Activated T-cell treated with anti-CD3 and anti-CD28 coated beads for 4 hours (primary cell): ENCODE data around the gene NSUN7.
"Not testable (repeated sequence)": the region's sequence is repeated elsewhere in the genome, so short reads cannot be mapped to it uniquely, and the experiment has no call there.

Experiments used
- DNase-seq: peaks from one replicate; pipeline ENCODE4 v3.0.0-alpha.2; 2020

NSUN7 gene

DNA sequence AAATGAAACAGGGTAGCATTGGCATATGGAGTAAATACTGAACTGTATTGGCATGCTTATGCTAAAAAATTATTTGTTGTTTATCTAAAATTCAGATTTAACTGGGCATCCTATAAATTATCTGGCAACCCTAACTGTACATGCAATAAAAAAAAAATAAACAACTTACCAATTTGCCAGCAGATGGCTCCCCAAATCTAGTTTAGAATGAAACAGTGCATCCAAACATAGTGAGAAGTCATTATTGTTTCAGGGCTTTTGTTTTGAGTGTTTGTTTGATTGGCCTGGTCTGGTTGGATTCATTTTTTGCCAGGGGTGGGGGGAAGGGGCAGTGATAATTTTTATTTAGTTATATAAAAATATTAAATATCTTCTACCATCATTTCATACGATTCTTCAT is 12.8 kb upstream of the NSUN7 start:
- DNase-seq, result no peak

- no peak for DNase-seq
These were observed 11.9 kb upstream of the NSUN7 start for GRCh38 chr4:40737879-40738278.

DNA sequence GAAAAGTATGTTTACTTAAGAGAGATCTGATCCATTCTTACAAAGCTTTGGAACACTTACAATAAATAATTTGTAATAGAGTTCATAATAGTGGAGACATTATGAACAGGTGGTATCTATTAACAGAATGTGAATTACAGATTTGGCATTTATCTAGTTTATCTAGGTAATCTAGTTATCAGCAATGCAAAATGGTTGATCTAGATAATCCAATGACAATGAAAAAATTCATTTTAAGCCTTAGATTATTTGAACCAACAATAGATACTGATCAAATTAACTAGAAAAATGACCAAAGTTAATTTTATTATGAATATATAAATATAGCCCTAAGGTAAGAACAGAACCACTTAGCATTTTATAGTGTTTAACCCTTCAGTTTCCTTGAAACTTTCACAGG is 10.4 kb upstream of the NSUN7 start:
- no peak for DNase-seq

GRCh38 chr4:40744218-40744617 is 5.5 kb upstream of the NSUN7 start:
- DNase-seq, result no peak

- no peak for DNase-seq
These were observed 4.3 kb upstream of the NSUN7 start for GRCh38 chr4:40745285-40745984.

DNA sequence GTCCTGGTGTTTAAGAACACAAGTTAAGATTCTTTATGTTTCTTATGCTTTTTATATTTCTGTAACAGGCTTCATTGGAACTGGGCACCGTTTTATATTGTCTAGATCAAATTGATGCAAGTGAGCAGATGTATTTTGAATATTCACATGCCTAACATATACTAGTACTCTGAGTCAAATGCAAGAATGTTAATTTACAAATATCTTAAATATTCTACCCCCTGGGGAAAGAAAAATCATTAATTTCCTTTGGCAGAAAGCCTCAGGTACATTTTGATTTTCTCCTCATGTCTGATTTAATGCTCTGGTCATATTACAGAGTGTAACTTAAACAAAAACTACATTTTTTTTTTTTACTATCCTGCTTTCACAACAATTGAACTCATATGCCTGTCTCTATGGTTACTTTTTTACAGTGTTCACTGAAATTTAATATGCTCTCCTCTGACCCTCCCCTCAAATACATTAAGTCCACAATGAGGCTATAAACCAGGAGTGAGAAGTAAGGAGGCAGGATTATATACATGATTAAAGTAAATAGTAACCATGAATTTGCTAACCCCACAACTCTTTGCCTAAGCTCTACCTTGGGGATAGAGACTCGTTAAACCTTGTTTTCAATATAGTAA is 2.4 kb upstream of the NSUN7 start:
- DNase-seq, result no peak

- no peak for DNase-seq
These were observed 905 bp downstream of the NSUN7 start for GRCh38 chr4:40750461-40751258.

DNA sequence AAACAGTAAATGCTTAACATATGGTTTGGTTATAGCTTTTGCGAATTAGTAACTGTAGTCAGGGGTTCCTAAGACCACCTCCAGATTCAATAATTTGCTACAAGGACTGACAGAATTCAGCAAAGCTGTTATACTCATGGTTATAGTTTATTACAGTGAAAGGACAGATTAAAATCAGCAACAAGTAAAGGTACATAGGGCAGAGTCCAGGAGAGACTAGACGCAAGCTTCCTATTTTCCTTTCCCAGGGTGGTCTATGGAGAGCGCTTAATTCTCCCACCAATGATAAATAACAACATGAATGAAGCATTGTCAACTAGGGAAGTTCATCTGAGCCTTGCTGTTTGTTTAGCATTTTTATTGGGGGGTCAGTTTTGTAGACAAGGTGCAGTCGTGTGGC is 5.9 kb downstream of the NSUN7 start:
- no peak for DNase-seq

- no peak for DNase-seq
These were observed 13.5 kb downstream of the NSUN7 start for GRCh38 chr4:40763228-40763716.

DNA sequence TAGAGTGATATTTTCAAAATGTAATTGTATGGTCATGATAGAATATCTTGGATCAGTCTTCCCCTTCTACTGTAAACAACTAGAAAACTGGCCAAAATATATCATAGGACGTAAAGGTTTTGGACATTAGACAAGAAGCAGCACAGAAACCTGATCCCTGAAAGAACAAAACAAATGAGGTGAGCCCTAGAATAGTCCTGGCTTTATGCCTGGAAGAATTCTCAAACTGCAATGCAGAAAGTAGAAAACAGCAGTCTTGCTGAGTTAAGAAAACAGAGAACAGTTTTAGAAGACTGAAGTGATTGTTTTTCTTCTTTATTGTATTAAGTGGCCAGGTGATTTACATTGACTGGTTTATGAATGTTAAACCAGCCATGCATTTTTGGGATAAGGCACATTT is 19.5 kb downstream of the NSUN7 start:
- no peak for DNase-seq

GRCh38 chr4:40778090-40778489 is 28.3 kb downstream of the NSUN7 start:
- no peak for DNase-seq

DNA sequence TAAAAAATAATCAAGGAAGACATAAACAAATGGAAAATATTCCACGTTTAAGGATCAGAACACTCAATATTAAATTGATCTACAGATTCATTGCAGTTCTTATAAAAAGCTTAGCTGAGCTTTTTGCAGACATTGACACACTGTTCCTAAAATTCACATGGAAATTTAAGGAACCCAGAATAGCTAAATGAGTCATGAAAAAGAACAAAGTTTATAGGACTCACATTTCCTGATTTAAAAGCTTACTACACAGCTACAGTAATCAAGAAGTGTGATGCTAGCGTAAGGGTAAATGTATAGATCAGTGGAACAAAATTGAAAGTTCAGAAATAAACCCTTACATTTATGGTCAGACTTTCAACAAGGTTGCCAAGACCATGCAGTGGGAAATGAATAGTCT is 33.1 kb downstream of the NSUN7 start:
- DNase-seq, result no peak

GRCh38 chr4:40785727-40786126 is 36.0 kb downstream of the NSUN7 start:
- DNase-seq, result no peak

GRCh38 chr4:40788331-40788730 is 38.6 kb downstream of the NSUN7 start:
- DNase-seq, result no peak

- no peak for DNase-seq
These were observed 39.3 kb downstream of the NSUN7 start for GRCh38 chr4:40789031-40789430.

DNA sequence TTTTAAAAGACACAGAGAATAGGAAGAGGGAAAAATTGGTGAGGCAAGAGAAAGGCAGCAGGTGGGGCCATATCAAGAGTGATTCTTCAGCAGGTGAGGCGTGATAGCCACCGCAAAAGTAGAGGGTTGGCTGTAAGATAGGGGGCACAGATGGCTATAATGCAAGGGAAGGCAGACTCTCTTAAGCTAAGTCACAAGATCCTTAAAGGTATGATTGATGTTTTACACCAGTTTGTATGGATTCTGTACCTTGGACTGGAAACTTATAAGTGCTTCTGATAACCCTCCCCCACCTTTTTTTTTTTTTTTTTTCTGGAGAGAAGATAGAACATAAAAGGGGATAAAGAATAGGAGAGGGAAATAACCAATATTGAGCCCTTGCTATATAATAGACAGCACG is 40.0 kb downstream of the NSUN7 start:
- DNase-seq, result no peak

DNA sequence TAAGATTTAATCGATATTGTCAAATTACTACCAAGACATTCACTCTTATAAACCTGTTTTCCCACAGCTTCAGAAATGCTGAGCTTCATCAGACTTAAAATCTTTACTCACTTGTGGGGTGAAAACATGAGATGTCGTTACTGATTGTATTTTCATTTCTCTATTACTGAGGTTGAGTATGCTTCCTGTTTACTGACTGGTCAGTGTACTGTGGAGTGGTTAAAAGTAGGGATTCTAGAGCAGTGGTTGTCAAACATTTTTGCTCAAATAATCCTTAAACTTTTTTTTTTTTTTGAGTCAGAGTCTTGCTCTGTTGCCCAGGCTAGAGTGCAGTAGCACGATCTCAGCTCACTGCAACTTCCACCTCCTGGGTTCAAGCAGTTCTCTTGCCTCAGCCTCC is 50.3 kb downstream of the NSUN7 start:
- DNase-seq, result no peak

DNA sequence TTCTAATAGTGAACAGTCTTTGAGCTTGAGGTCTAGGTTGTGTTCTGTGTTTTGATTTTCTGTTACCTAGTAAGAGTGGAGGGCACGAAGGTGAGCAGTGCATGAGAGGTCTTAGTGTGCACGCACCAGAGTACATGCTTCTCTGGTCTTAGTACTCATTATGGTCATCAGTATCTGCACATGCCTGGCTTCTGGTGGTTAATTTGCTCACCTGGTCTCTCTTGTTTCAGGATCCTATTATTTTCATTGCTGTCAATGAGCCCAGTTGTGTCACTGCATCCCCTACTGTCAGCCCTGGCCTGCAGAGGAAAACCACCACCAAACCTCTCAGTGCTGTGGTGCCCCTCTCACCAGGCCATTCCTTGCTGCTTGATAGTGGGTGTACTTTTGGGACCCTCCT is 54.8 kb downstream of the NSUN7 start:
- no peak for DNase-seq

DNA sequence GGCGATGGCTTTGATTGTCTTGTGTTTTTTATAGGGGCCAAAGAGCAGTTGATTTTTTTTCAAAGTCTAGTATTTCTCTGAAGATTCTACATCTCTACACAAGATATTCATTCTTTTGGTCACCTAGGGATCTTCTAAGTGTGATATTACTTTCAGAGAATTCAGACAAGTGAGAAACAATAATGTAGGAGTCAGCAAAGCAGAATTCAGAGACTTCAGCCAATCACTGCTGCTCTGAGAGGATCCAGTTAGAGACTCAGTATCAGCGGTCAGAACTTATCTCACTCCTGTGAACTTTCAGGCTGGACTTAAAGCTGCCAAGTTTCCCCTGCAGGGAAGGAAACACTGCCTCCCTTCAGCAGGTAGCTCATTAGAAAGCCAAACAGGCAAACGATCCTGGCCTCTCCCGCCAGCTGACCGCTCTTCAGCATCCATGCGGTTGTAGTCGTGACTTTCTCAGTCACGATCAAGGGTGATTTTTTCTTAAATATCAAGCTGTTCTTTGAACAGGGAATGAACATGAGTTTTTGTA is 59.2 kb downstream of the NSUN7 start:
- DNase-seq, result no peak

DNA sequence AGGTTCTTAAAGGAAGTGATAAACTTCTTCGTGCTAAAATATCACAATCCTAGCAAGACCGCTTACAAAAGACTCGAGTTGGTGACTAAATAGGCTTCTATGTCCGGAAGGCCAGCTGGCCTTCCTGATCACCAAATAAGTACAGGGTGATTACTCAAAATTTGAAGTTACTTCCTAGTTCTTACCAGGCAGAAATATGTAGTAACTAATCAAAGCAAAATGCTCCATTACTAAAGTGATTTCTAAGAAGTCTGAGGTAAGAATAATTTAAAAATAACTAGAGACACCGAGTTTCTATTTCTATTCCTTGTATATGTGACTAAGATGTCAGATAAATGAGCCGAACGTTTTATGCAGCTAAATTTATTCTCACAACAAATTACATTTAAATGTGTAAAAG is 62.2 kb downstream of the NSUN7 start:
- DNase-seq, result no peak

DNA sequence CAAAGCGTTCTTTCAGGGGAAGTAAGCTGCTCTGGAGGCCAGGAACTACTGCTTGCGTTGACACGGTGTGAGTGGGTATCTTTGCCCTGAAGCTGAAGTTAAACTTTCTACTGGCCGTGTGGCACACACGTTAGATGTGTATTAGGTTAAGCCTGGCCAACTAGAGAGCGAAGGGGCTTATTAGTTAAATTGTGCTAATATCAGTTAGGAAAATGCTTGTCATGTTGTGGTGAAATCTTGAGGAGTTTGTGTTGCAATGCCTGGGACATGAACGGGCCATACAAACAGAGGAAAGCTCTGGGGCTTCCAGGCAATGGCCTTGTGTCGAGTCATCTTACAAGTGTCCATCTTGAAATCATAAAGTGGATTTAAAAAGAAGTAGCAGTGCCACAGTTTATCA is 62.6 kb downstream of the NSUN7 start:
- DNase-seq, result no peak

- DNase-seq, result no peak
These were observed 63.1 kb downstream of the NSUN7 start for GRCh38 chr4:40812856-40813255.

DNA sequence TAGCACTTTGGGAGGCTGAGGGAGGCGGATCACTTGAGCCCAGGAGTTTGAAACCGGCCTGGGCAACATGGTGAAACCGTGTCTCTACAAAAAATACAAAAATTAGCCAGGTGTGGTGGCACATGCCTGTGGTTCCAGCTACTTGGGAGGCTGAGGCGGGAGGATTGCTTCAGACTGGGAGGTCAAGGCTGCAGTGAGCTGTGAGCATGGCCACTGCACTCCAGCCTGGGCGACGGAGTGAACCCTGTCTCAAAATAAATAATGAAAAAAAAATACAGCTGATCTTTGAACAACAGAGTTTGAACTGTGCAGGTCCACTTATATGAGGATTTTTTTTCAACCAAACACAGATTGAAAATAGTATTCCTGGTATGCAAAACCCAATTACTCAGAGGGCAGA is 67.4 kb downstream of the NSUN7 start:
- not testable (repeated sequence) for DNase-seq

DNA sequence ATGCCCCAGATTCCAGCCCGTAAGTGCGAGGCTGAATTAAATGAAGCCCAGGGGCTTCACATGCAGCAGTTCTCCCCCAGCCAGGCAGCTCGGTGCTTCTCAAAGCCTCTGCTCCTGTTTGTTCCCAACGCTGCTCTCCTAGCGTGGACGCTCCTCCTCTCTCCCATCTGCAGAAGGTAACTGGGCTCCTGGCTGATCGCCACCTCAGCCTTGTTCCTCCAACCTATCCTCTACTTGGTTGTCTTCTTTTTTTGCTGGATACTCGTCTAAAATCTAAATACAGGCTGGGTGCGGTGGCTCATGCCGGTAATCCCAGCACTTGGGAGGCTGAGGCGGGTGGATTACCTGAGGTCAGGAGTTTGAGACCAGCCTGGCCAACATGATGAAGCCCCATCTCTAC is 70.3 kb downstream of the NSUN7 start:
- DNase-seq, result no peak
